ENCODE results near the gene LYST. TPM values are rescaled to one million over a fixed set of nuclear protein-coding genes. Genes with fewer than 3 reads are reported as not detected.
"Not testable (repeated sequence)": the region's sequence is repeated elsewhere in the genome, so short reads cannot be mapped to it uniquely, and the experiment has no call there.

The LYST gene
- total and polyA plus RNA-seq, 10 of the 15 experiments (the other 5 are each of a cell fraction or from before 2014, with no cell fraction given) = 3.3 to 28.1 (median 5.6) TPM

- no peak for TF ChIP-seq BCLAF1 (IDR thresholded peaks at IDR 0.05)
Measured at GRCh38 chr1:235866205-235866912, at the start of gene LYST (continued).

GRCh38 chr1:235915489-235915888 lies 48.8 kb upstream of the LYST start:
- H3K9me3 ChIP-seq (replicated peaks; ENCODE audit: control insufficient read depth, insufficient read depth, low read length); POLR2A ChIA-PET; ATAC-seq; H4K20me1 ChIP-seq (ENCODE audit: control insufficient read depth, insufficient read depth); BruUV-seq (replicated peaks); DNase-seq (ENCODE audit: low read depth, low spot score); FAIRE-seq; H3K9ac ChIP-seq (ENCODE audit: control insufficient read depth, insufficient read depth, low read length); RAD21 ChIA-PET (ENCODE audit: unreplicated experiment); H3K4me3 ChIP-seq; CTCF ChIA-PET; H3K36me3 ChIP-seq (ENCODE audit: control insufficient read depth in 2 of 2, insufficient read depth in 2 of 2, low read length in 1 of 2); H3K27me3 ChIP-seq (replicated peaks in 1 of 2; ENCODE audit: control insufficient read depth in 2 of 2, insufficient read depth in 2 of 2, low read length in 1 of 2); H3K27ac ChIP-seq (ENCODE audit: control insufficient read depth, insufficient read depth); H3K4me1 ChIP-seq (ENCODE audit: control insufficient read depth, insufficient read depth, low read length); H3K4me2 ChIP-seq (ENCODE audit: control insufficient read depth, insufficient read depth); in situ Hi-C loops (cut with MboI); intact Hi-C loops (cut with micrococcal nuclease; ENCODE audit: unreplicated experiment); H3K79me2 ChIP-seq (ENCODE audit: control insufficient read depth, insufficient read depth, low read length); H2AFZ ChIP-seq (ENCODE audit: control insufficient read depth, low read depth, low read length): not testable (repeated sequence)
- SMC1A ChIA-PET (ENCODE audit: uncharacterized antibody, unreplicated experiment) = interaction anchor here (1.2 kb wide), 1 partner anchor 30 kb away, joined by 3 read pairs; no protein-coding TSS in a partner anchor
- 93% methylated on average over 4 of the region's 4 CpGs for WGBS (ENCODE audit: insufficient coverage, insufficient replicate concordance, low lambda C conversion rate, missing lambda C conversion rate)
